NCI-H146 treated with DMSO at 0.1 percent for 48 hours (cell line): ENCODE results near the gene MED13L.

Experiments
- DNase-seq: peaks from one replicate; lab custom pipeline; 2025; ENCODE audit not compliant: unreplicated experiment; lab: John Stamatoyannopoulos, UW

MED13L gene

GRCh38 chr12:116099652-116100432 lies 177.7 kb downstream of the MED13L start:
- no peak for DNase-seq

GRCh38 chr12:116096874-116097273 lies 180.6 kb downstream of the MED13L start:
- no peak for DNase-seq

- no peak for DNase-seq
These were observed 183.0 kb downstream of the MED13L start for GRCh38 chr12:116094475-116094874.

GRCh38 chr12:116093915-116094314 lies 183.6 kb downstream of the MED13L start:
- no peak for DNase-seq

GRCh38 chr12:116092776-116093175 lies 184.7 kb downstream of the MED13L start:
- DNase-seq = no peak

- DNase-seq = no peak
These were observed 185.3 kb downstream of the MED13L start for GRCh38 chr12:116092162-116092561.

- DNase-seq = no peak
These were observed 185.9 kb downstream of the MED13L start for GRCh38 chr12:116091579-116091978.

- DNase-seq = no peak
These were observed 187.0 kb downstream of the MED13L start for GRCh38 chr12:116090516-116090915.

- DNase-seq = no peak
These were observed 188.4 kb downstream of the MED13L start for GRCh38 chr12:116089080-116089479.

- no peak for DNase-seq
These were observed 189.5 kb downstream of the MED13L start for GRCh38 chr12:116087962-116088361.

GRCh38 chr12:116087399-116087798 lies 190.1 kb downstream of the MED13L start:
- DNase-seq = no peak

GRCh38 chr12:116080415-116080814 lies 197.1 kb downstream of the MED13L start:
- DNase-seq = no peak

- no peak for DNase-seq
These were observed 199.1 kb downstream of the MED13L start for GRCh38 chr12:116078396-116078795.

GRCh38 chr12:116077431-116077830 lies 200.1 kb downstream of the MED13L start:
- DNase-seq = no peak

GRCh38 chr12:116076399-116076798 lies 201.1 kb downstream of the MED13L start:
- DNase-seq = no peak

- DNase-seq = no peak
These were observed 202.8 kb downstream of the MED13L start for GRCh38 chr12:116074686-116075085.

GRCh38 chr12:116071555-116072230 lies 205.8 kb downstream of the MED13L start:
- DNase-seq = no peak

- no peak for DNase-seq
These were observed 207.0 kb downstream of the MED13L start for GRCh38 chr12:116070444-116070843.

GRCh38 chr12:116069943-116070342 lies 207.6 kb downstream of the MED13L start:
- DNase-seq = no peak

GRCh38 chr12:116068853-116069252 lies 208.6 kb downstream of the MED13L start:
- no peak for DNase-seq

GRCh38 chr12:116068371-116068770 lies 209.1 kb downstream of the MED13L start:
- DNase-seq = no peak

GRCh38 chr12:116067892-116068291 lies 209.6 kb downstream of the MED13L start:
- no peak for DNase-seq
